Activated naive CD8-positive, alpha-beta T cell (primary cell): ENCODE data around the gene HSD11B1.
A peak's percentile ranks its signal among the peaks of the same experiment; 100 is the strongest.

ENCODE experiments used
- H3K27ac Mint-ChIP-seq: one replicate; pipeline ENCODE4 v1.8.0; 2021; ENCODE audit warnings: mixed read lengths
- H3K27me3 Mint-ChIP-seq: one replicate; pipeline ENCODE4 v1.8.0; 2021; ENCODE audit warnings: mixed read lengths
- H3K36me3 Mint-ChIP-seq: one replicate; pipeline ENCODE4 v1.8.0; 2021; ENCODE audit warnings: mixed read lengths
- H3K4me1 Mint-ChIP-seq: one replicate; pipeline ENCODE4 v1.8.0; 2021; ENCODE audit warnings: low read depth, mixed read lengths
- H3K4me3 Mint-ChIP-seq: one replicate; pipeline ENCODE4 v1.8.0; 2021; ENCODE audit warnings: mild to moderate bottlenecking, mixed read lengths
- H3K9me3 Mint-ChIP-seq: one replicate; pipeline ENCODE4 v1.8.0; 2021; ENCODE audit warnings: low read depth, mixed read lengths

HSD11B1 gene

GRCh38 chr1:209706622-209707021 lies 2.0 kb downstream of the HSD11B1 start:
- Mint-ChIP-seq H3K9me3 (no peaks in the 10 kb centered on the region), H3K36me3 (peaks cover 3% of the 10 kb centered on the region), H3K4me3 (no peak overlapping the region), H3K4me1 (peaks cover 24% of the 10 kb centered on the region), H3K27ac (no peak overlapping the region), H3K27me3 (no peaks in the 10 kb centered on the region)

GRCh38 chr1:209707308-209707707 lies 2.7 kb downstream of the HSD11B1 start:
- H3K9me3 Mint-ChIP-seq = no peaks in the 10 kb centered on the region
- H3K36me3 Mint-ChIP-seq = peaks cover 3% of the 10 kb centered on the region
- no peak overlapping the region for H3K4me3 Mint-ChIP-seq
- no peaks in the 10 kb centered on the region for H3K27me3 Mint-ChIP-seq
- H3K4me1 Mint-ChIP-seq = peaks cover 24% of the 10 kb centered on the region
- no peak overlapping the region for H3K27ac Mint-ChIP-seq

GRCh38 chr1:209708297-209708696 lies 3.7 kb downstream of the HSD11B1 start:
- Mint-ChIP-seq H3K27ac (no peak overlapping the region), H3K9me3 (no peaks in the 10 kb centered on the region), H3K27me3 (no peaks in the 10 kb centered on the region), H3K4me1 (peaks cover 24% of the 10 kb centered on the region), H3K36me3 (peaks cover 3% of the 10 kb centered on the region), H3K4me3 (no peak overlapping the region)

GRCh38 chr1:209710093-209710492 lies 5.4 kb downstream of the HSD11B1 start:
- peaks cover 3% of the 10 kb centered on the region for H3K36me3 Mint-ChIP-seq
- no peaks in the 10 kb centered on the region for H3K27me3 Mint-ChIP-seq
- peaks cover 15% of the 10 kb centered on the region for H3K4me1 Mint-ChIP-seq
- H3K9me3 Mint-ChIP-seq = no peaks in the 10 kb centered on the region
- H3K27ac Mint-ChIP-seq = peak overlapping the region; percentile 41
- H3K4me3 Mint-ChIP-seq = no peak overlapping the region

- Mint-ChIP-seq H3K36me3 (peaks cover 7% of the 10 kb centered on the region), H3K9me3 (no peaks in the 10 kb centered on the region), H3K27me3 (no peaks in the 10 kb centered on the region), H3K4me1 (peaks cover 21% of the 10 kb centered on the region), H3K4me3 (no peak overlapping the region), H3K27ac (no peak overlapping the region)
Observed at GRCh38 chr1:209710847-209711246, 6.2 kb downstream of the HSD11B1 start.

GRCh38 chr1:209714338-209714737 lies 9.7 kb downstream of the HSD11B1 start:
- Mint-ChIP-seq H3K36me3 (peaks cover 10% of the 10 kb centered on the region), H3K27me3 (no peaks in the 10 kb centered on the region), H3K9me3 (no peaks in the 10 kb centered on the region), H3K27ac (peak overlapping the region; percentile 4), H3K4me1 (peaks cover 33% of the 10 kb centered on the region), H3K4me3 (peak overlapping the region; percentile 2)

- H3K36me3 Mint-ChIP-seq = peaks cover 11% of the 10 kb centered on the region
- H3K9me3 Mint-ChIP-seq = no peaks in the 10 kb centered on the region
- H3K27me3 Mint-ChIP-seq = no peaks in the 10 kb centered on the region
- H3K4me3 Mint-ChIP-seq = no peak overlapping the region
- H3K4me1 Mint-ChIP-seq = peaks cover 27% of the 10 kb centered on the region
- H3K27ac Mint-ChIP-seq = peak overlapping the region; percentile 17
Observed at GRCh38 chr1:209715314-209715713, 10.7 kb downstream of the HSD11B1 start.

- Mint-ChIP-seq H3K4me1 (peaks cover 22% of the 10 kb centered on the region), H3K9me3 (no peaks in the 10 kb centered on the region), H3K27me3 (no peaks in the 10 kb centered on the region), H3K36me3 (peaks cover 11% of the 10 kb centered on the region), H3K27ac (peak overlapping the region; percentile 72), H3K4me3 (no peak overlapping the region)
Observed at GRCh38 chr1:209717818-209718217, 13.2 kb downstream of the HSD11B1 start.

GRCh38 chr1:209720326-209720725 lies 15.7 kb downstream of the HSD11B1 start:
- Mint-ChIP-seq H3K36me3 (peaks cover 12% of the 10 kb centered on the region), H3K4me1 (peaks cover 43% of the 10 kb centered on the region)

GRCh38 chr1:209720826-209721225 lies 16.2 kb downstream of the HSD11B1 start:
- Mint-ChIP-seq H3K9me3 (no peaks in the 10 kb centered on the region), H3K4me1 (peaks cover 43% of the 10 kb centered on the region), H3K27ac (peak overlapping the region; percentile 67), H3K36me3 (peaks cover 13% of the 10 kb centered on the region), H3K4me3 (no peak overlapping the region), H3K27me3 (no peaks in the 10 kb centered on the region)

More at GRCh38 chr1:209720326-209720725, 15.7 kb downstream of the HSD11B1 start:
- no peaks in the 10 kb centered on the region for H3K27me3 Mint-ChIP-seq
- no peak overlapping the region for H3K4me3 Mint-ChIP-seq
- no peaks in the 10 kb centered on the region for H3K9me3 Mint-ChIP-seq
- no peak overlapping the region for H3K27ac Mint-ChIP-seq

GRCh38 chr1:209721323-209721722 lies 16.7 kb downstream of the HSD11B1 start:
- Mint-ChIP-seq H3K4me1 (peaks cover 39% of the 10 kb centered on the region), H3K36me3 (peaks cover 13% of the 10 kb centered on the region), H3K27ac (peak overlapping the region; percentile 51), H3K4me3 (no peak overlapping the region), H3K9me3 (no peaks in the 10 kb centered on the region), H3K27me3 (no peaks in the 10 kb centered on the region)

- Mint-ChIP-seq H3K4me3 (no peak overlapping the region), H3K27me3 (no peaks in the 10 kb centered on the region), H3K27ac (peak overlapping the region; percentile 100), H3K4me1 (peaks cover 44% of the 10 kb centered on the region), H3K9me3 (no peaks in the 10 kb centered on the region), H3K36me3 (peaks cover 15% of the 10 kb centered on the region)
Observed at GRCh38 chr1:209723265-209723664, 18.6 kb downstream of the HSD11B1 start.

GRCh38 chr1:209723756-209724693 lies 19.4 kb downstream of the HSD11B1 start:
- Mint-ChIP-seq H3K4me1 (peaks cover 44% of the 10 kb centered on the region), H3K4me3 (peak overlapping the region; percentile 80), H3K36me3 (peaks cover 15% of the 10 kb centered on the region), H3K27ac (peak overlapping the region; percentile 100), H3K27me3 (no peaks in the 10 kb centered on the region), H3K9me3 (no peaks in the 10 kb centered on the region)

- H3K9me3 Mint-ChIP-seq = no peaks in the 10 kb centered on the region
- no peak overlapping the region for H3K27ac Mint-ChIP-seq
- H3K4me1 Mint-ChIP-seq = peaks cover 44% of the 10 kb centered on the region
- no peaks in the 10 kb centered on the region for H3K27me3 Mint-ChIP-seq
- no peak overlapping the region for H3K4me3 Mint-ChIP-seq
- peaks cover 16% of the 10 kb centered on the region for H3K36me3 Mint-ChIP-seq
Observed at GRCh38 chr1:209727286-209727685, 22.6 kb downstream of the HSD11B1 start.

- Mint-ChIP-seq H3K4me1 (peaks cover 44% of the 10 kb centered on the region), H3K9me3 (no peaks in the 10 kb centered on the region), H3K36me3 (peaks cover 16% of the 10 kb centered on the region), H3K27ac (peak overlapping the region; percentile 51), H3K27me3 (no peaks in the 10 kb centered on the region), H3K4me3 (no peak overlapping the region)
Observed at GRCh38 chr1:209727785-209728184, 23.1 kb downstream of the HSD11B1 start.
